ENCODE data around the gene DISC1.

GRCh38 chr1:231855361-231855760 is 228.8 kb downstream of the DISC1 start:
- no peak for TF ChIP-seq NR2F1 (CRISPR knock-in tag; IDR thresholded peaks at IDR 0.05)
- TF ChIP-seq ZBTB44 (CRISPR knock-in tag; IDR thresholded peaks at IDR 0.05): no peak
- TF ChIP-seq SP140L (CRISPR knock-in tag; IDR thresholded peaks at IDR 0.05; ENCODE audit: borderline replicate concordance): no peak
- no peak for TF ChIP-seq EP300 (IDR thresholded peaks at IDR 0.05; ENCODE audit: low read depth in 2 of 2, low read length in 2 of 2)
- TF ChIP-seq EP300 (CRISPR knock-in tag; IDR thresholded peaks at IDR 0.05; ENCODE audit: borderline replicate concordance): no peak
- no peak for TF ChIP-seq YY1 (IDR thresholded peaks at IDR 0.05; ENCODE audit: insufficient read depth, insufficient replicate concordance, low read depth, low read length)
- TF ChIP-seq NCOA2 (CRISPR knock-in tag; IDR thresholded peaks at IDR 0.05): no peak
- TF ChIP-seq SRSF9 (IDR thresholded peaks at IDR 0.05; ENCODE audit: borderline replicate concordance, insufficient read depth, low read depth, low read length, poor library complexity, severe bottlenecking): no peak
- no peak for TF ChIP-seq POLR2A (IDR thresholded peaks at IDR 0.05; ENCODE audit: insufficient read depth in 1 of 2, low read depth in 2 of 2, low read length in 2 of 2)
- TF ChIP-seq MAX (IDR thresholded peaks at IDR 0.05): no peak
- TF ChIP-seq ZNF704 (CRISPR knock-in tag; IDR thresholded peaks at IDR 0.05; ENCODE audit: borderline replicate concordance): no peak
